SK-N-SH (cell line): ENCODE measurements around the gene KEAP1. TPM values are rescaled to one million over a fixed set of nuclear protein-coding genes. Genes with fewer than 3 reads are reported as not detected.

ENCODE experiments used
- CTCF ChIA-PET: fragments of 300-600, 350-600 bp; formaldehyde crosslinking; extraction: SDS; loops from one replicate; lab custom pipeline; 2021; lab: Yijun Ruan, JAX
- POLR2A ChIA-PET: fragments of 350-600 bp; sonication (Branson Sonifier 250); formaldehyde crosslinking; extraction: SDS; loops from one replicate; lab custom pipeline; 2020; ENCODE audit warnings: antibody characterized with exemption, inconsistent platforms; lab: Yijun Ruan, JAX
- DNase-seq: peaks from one replicate; pipeline ENCODE4 v3.0.0; 2012
- H2AFZ ChIP-seq: fragments of 200-600 bp; sonication (generic); 2 replicates; pipeline ENCODE4 v1.8.1; 2016; ENCODE audit warnings: antibody characterized with exemption, mild to moderate bottlenecking, low read depth
- H3F3A ChIP-seq: fragments of 200-600 bp; sonication (generic); replicated peaks from 2 replicates; pipeline ENCODE3; 2016; ENCODE audit warnings: antibody characterized with exemption, mild to moderate bottlenecking; ENCODE audit not compliant: insufficient read depth
- H3K27ac ChIP-seq, 2 experiments: fragments of 200-500 bp in 1 of 2; fragments of 200-600 bp in 1 of 2; sonication (Bioruptor generic) in 1 of 2; sonication (generic), shearing (Covaris generic) in 1 of 2; 2 replicates each; pipeline versions ENCODE4 v1.5.1 to v1.6.1; 2014 to 2016; ENCODE audit warnings: low read depth in 2 of 2, inconsistent platforms in 1 of 2, low read length in 1 of 2, mild to moderate bottlenecking in 1 of 2, mixed read lengths in 1 of 2
- H3K27me3 ChIP-seq: fragments of 200-600 bp; sonication (generic), shearing (Covaris generic); 2 replicates; pipeline ENCODE4 v1.6.1; 2016; ENCODE audit warnings: mixed run types; ENCODE audit not compliant: insufficient read depth
- H3K36me3 ChIP-seq, 2 experiments: fragments of 200-500 bp in 1 of 2; fragments of 200-600 bp in 1 of 2; sonication (Bioruptor generic) in 1 of 2; sonication (generic) in 1 of 2; replicated peaks in 1 of 2; 2 replicates each; pipeline versions ENCODE3 to v1.5.1; 2014 to 2016; ENCODE audit warnings: low read length in 1 of 2, mild to moderate bottlenecking in 1 of 2; ENCODE audit not compliant: insufficient read depth in 2 of 2, control insufficient read depth in 1 of 2
- H3K4me1 ChIP-seq, 2 experiments: fragments of 200-500 bp in 1 of 2; fragments of 200-600 bp in 1 of 2; sonication (Bioruptor generic) in 1 of 2; sonication (generic), shearing (Covaris generic) in 1 of 2; 2 replicates each; pipeline versions ENCODE4 v1.5.1 to v1.6.1; 2014 to 2016; ENCODE audit warnings: low read depth in 1 of 2, low read length in 1 of 2, mixed run types in 1 of 2; ENCODE audit not compliant: insufficient read depth in 2 of 2, control insufficient read depth in 1 of 2
- H3K4me2 ChIP-seq: fragments of 200-600 bp; sonication (generic), shearing (Covaris generic); 2 replicates; pipeline ENCODE4 v1.6.1; 2017; ENCODE audit warnings: mixed run types
- H3K4me3 ChIP-seq, 2 experiments: fragments of 200-500 bp in 1 of 2; fragments of 200-600 bp in 1 of 2; sonication (Bioruptor generic) in 1 of 2; sonication (generic), shearing (Covaris generic) in 1 of 2; 2 replicates each; pipeline versions ENCODE4 v1.5.1 to v1.8.1; 2014 to 2016; ENCODE audit warnings: low read depth in 2 of 2, inconsistent platforms in 1 of 2, low read length in 1 of 2, mild to moderate bottlenecking in 1 of 2, mixed read lengths in 1 of 2, moderate library complexity in 1 of 2
- H3K79me2 ChIP-seq: fragments of 200-600 bp; sonication (generic); 2 replicates; pipeline ENCODE4 v1.8.1; 2017; ENCODE audit warnings: mild to moderate bottlenecking; ENCODE audit not compliant: insufficient read depth
- H3K9ac ChIP-seq: fragments of 200-600 bp; sonication (generic); 2 replicates; pipeline ENCODE4 v1.6.1; 2017; ENCODE audit warnings: mixed run types
- H3K9me2 ChIP-seq: fragments of 200-600 bp; sonication (generic); 2 replicates; pipeline ENCODE4 v1.6.1; 2017; ENCODE audit warnings: mixed run types
- H3K9me3 ChIP-seq: fragments of 200-600 bp; sonication (generic); 2 replicates; pipeline ENCODE4 v1.6.1; 2017; ENCODE audit warnings: mixed run types, mild to moderate bottlenecking, moderate library complexity
- H4K20me1 ChIP-seq: fragments of 200-600 bp; sonication (generic); 2 replicates; pipeline ENCODE4 v1.6.1; 2017; ENCODE audit warnings: mild to moderate bottlenecking, mixed run types; ENCODE audit not compliant: insufficient read depth
- EP300 ChIP-seq, 2 experiments: IDR thresholded peaks; 2 replicates each; pipeline versions ENCODE4 v1.4.0 to v1.6.1; 2012; ENCODE audit warnings: borderline replicate concordance in 1 of 2, low read depth in 1 of 2, low read length in 1 of 2
- FOSL2 ChIP-seq: IDR thresholded peaks from 2 replicates; pipeline ENCODE4 v1.4.0; 2012; ENCODE audit warnings: low read depth, mild to moderate bottlenecking, moderate library complexity, borderline replicate concordance
- FOXJ3 ChIP-seq: sonication (generic); formaldehyde crosslinking; IDR thresholded peaks from 2 replicates; pipeline ENCODE4 v1.5.1; 2020; ENCODE audit warnings: mild to moderate bottlenecking, missing genetic modification reagents
- FOXM1 ChIP-seq: IDR thresholded peaks from 2 replicates; pipeline ENCODE4 v1.4.0; 2012; ENCODE audit warnings: low read depth, mild to moderate bottlenecking
- GABPA ChIP-seq: IDR thresholded peaks from 2 replicates; pipeline ENCODE4 v1.4.0; 2012; ENCODE audit warnings: low read depth, mild to moderate bottlenecking
- IRF3 ChIP-seq: fragments of 150-350 bp; IDR thresholded peaks from 2 replicates; pipeline ENCODE4 v1.6.1; 2016; ENCODE audit warnings: mild to moderate bottlenecking, low read depth, low read length
- JUND ChIP-seq: IDR thresholded peaks from 2 replicates; pipeline ENCODE4 v1.4.0; 2012
- MXI1 ChIP-seq: IDR thresholded peaks from 2 replicates; pipeline ENCODE4 v1.6.1; 2012; ENCODE audit warnings: mild to moderate bottlenecking, low read depth, low read length, improper control_type of control experiment
- NRF1 ChIP-seq: IDR thresholded peaks from 2 replicates; pipeline ENCODE4 v1.6.1; 2012; ENCODE audit warnings: low read depth, mild to moderate bottlenecking, low read length
- RAD21 ChIP-seq: IDR thresholded peaks from 2 replicates; pipeline ENCODE4 v1.6.1; 2012; ENCODE audit warnings: mild to moderate bottlenecking, low read length
- REST ChIP-seq: IDR thresholded peaks from 2 replicates; pipeline ENCODE4 v1.6.1; 2012; ENCODE audit warnings: mild to moderate bottlenecking, low read depth, low read length, moderate library complexity
- SIN3A ChIP-seq: IDR thresholded peaks from 2 replicates; pipeline ENCODE4 v1.6.1; 2012; ENCODE audit warnings: low read depth, mild to moderate bottlenecking, low read length, moderate library complexity, borderline replicate concordance
- TCF12 ChIP-seq: IDR thresholded peaks from 2 replicates; pipeline ENCODE4 v1.4.0; 2012
- TEAD4 ChIP-seq: IDR thresholded peaks from 2 replicates; pipeline ENCODE4 v1.4.0; 2012; ENCODE audit warnings: mild to moderate bottlenecking, borderline replicate concordance; ENCODE audit not compliant: insufficient read depth
- USF1 ChIP-seq: IDR thresholded peaks from 2 replicates; pipeline ENCODE4 v1.4.0; 2012; ENCODE audit warnings: low read depth, borderline replicate concordance
- WGBS: methylation state at CpG from one replicate; pipeline ENCODE4 v1.1.6; 2017; ENCODE audit warnings: low lambda C conversion rate; 5-methylcytosine and 5-hydroxymethylcytosine counted together
- polyA plus RNA-seq, 3 experiments: library from polyadenylated mRNA; depleted of rRNA; stranded (reverse); fragments of >200 nt; gene quantifications; 2 replicates each; pipeline ENCODE4 v1.2.3, GENCODE V29; 2012
- TF ChIP-seq, protein P1 (sequence below): fragments of 200-600 bp; sonication (generic); IDR thresholded peaks from 2 replicates; pipeline ENCODE4 v1.6.1; 2017; ENCODE audit warnings: antibody characterized with exemption, mild to moderate bottlenecking, moderate library complexity

KEAP1 gene
- polyA plus RNA-seq, 1 of the 3 experiments (the other 2 are of a cell fraction), result 72.9 TPM

- no peaks in the 10 kb centered on the region; a peak in 1 of 4 replicates for H3K4me1 ChIP-seq
- H3K9ac ChIP-seq, result no peak overlapping the region
- H3K79me2 ChIP-seq, result no peaks in the 10 kb centered on the region
- H2AFZ ChIP-seq, result peak overlapping the region; percentile 78; the same call in 1 of the 2 replicates
- 28% methylated on average over 21 of the region's 33 CpGs for WGBS
- H3K27ac ChIP-seq, result no peak overlapping the region
- no peaks in the 10 kb centered on the region for H3K9me2 ChIP-seq
- ChIA-PET CTCF (interaction anchor here (1.4 to 3.6 kb wide), 3 partner anchors 9 to 102 kb away, joined by 3 to 20 read pairs (median 5); no protein-coding TSS in a partner anchor), POLR2A (no interaction called here)
- H4K20me1 ChIP-seq, result no peaks in the 10 kb centered on the region
- peak overlapping the region in 1 of 2 experiments; percentile 58; a peak in 1 of 4 replicates for H3K4me3 ChIP-seq
- H3K4me2 ChIP-seq, result peak overlapping the region; percentile 79
- H3K9me3 ChIP-seq, result no peaks in the 10 kb centered on the region
- no peaks in the 10 kb centered on the region for H3K36me3 ChIP-seq
- DNase-seq, result peak; percentile 51
- TF ChIP-seq TCF12, result no peak
- TF ChIP-seq EP300 (IDR thresholded peaks at IDR 0.05; ENCODE audit: borderline replicate concordance in 1 of 2, low read depth in 1 of 2, low read length in 1 of 2), result no peak
- no peak for TF ChIP-seq IRF3
- no peak for TF ChIP-seq FOSL2
- no peak for TF ChIP-seq USF1
- TF ChIP-seq MXI1, result no peak
- no peak for TF ChIP-seq FOXJ3 (CRISPR knock-in tag)
- TF ChIP-seq, protein P1, sequence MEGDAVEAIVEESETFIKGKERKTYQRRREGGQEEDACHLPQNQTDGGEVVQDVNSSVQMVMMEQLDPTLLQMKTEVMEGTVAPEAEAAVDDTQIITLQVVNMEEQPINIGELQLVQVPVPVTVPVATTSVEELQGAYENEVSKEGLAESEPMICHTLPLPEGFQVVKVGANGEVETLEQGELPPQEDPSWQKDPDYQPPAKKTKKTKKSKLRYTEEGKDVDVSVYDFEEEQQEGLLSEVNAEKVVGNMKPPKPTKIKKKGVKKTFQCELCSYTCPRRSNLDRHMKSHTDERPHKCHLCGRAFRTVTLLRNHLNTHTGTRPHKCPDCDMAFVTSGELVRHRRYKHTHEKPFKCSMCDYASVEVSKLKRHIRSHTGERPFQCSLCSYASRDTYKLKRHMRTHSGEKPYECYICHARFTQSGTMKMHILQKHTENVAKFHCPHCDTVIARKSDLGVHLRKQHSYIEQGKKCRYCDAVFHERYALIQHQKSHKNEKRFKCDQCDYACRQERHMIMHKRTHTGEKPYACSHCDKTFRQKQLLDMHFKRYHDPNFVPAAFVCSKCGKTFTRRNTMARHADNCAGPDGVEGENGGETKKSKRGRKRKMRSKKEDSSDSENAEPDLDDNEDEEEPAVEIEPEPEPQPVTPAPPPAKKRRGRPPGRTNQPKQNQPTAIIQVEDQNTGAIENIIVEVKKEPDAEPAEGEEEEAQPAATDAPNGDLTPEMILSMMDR, result no peak
- TF ChIP-seq REST, result no peak
- no peak for TF ChIP-seq GABPA
- TF ChIP-seq NRF1, result no peak
- no peak for TF ChIP-seq JUND
- no peak for TF ChIP-seq SIN3A
- no peak for TF ChIP-seq RAD21
- no peak for TF ChIP-seq TEAD4
- no peak for TF ChIP-seq FOXM1
- no peaks in the 10 kb centered on the region for H3F3A ChIP-seq
- H3K27me3 ChIP-seq, result peaks cover 11% of the 10 kb centered on the region; the same call in 1 of the 2 replicates
These were observed 15.5 kb upstream of the KEAP1 start for GRCh38 chr19:10518444-10519361.
